Activated CD8-positive, alpha-beta memory T cell treated with anti-CD3 and anti-CD28 coated beads, Interleukin-2, amount 50 U/mL, for 24 hours (primary cell): ENCODE results near the gene TLCD3A.
"Not testable (repeated sequence)": the region's sequence is repeated elsewhere in the genome, so short reads cannot be mapped to it uniquely, and the experiment has no call there.

ENCODE experiments used
- DNase-seq: peaks from one replicate; pipeline ENCODE4 v3.0.0-alpha.2; 2020; ENCODE audit errors: extremely low read depth

Gene TLCD3A

DNA sequence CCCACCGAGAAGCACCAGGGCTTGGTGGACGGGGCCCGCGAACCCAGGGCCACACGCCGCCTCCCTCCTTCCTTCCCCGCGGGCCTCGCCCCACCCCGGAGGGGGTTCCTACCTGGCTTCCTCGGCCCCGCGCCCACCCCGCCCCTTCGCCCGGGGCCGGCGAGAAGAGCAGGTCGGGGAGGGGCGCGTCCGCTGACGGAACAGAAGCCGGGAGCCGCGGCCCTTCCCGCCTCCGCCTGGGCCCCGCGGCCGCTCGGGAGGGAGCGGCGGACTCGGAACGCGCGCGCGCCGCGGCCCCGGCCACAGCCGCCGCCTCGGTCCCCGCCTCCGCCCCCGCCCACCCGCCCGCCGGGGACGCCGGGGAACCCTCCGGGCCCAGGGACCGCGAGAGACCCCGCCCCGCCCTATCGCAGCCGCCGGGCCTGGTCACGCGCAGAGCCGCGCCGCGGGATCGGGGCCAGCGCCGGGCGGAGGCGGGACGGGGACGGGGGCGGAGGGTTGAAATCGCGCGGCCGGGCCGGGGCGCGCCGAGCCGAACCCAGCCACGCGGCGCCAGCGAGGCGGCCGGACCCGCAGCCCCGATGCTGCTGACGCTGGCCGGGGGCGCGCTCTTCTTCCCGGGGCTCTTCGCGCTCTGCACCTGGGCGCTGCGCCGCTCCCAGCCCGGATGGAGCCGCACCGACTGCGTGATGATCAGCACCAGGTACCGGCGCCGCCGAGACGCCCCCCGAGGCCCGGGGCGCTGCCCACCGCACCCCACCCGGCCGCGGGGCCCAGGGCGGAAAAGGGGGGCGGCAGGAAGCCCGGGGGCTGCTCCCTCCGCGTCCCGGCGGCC lies at the start of gene TLCD3A:
Gene TLCD3A, plus strand, starts transcription at position 530 of the 835 bp plus-strand sequence. Its CDS starts 52 bp downstream, at position 582.
- DNase-seq: no peak

DNA sequence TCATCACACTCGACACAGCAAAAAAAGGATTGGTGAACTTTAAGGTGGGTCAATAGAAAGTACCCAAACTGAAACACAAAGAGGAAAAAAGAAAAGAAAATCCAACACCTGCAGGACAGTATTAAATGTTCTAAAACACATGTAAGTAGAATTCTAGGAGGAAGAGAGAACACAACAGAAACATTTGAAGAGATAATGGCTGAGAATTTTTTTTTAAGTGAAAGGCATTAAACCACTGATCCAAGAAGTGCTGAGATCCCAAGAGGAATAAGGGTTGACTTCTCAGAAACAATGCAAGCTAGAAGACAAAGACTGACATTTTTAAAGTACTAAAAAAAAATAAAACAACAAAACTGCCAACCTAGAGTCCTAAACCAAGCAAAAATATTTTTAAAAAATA lies 49.4 kb upstream of the TLCD3A start:
- no peak for DNase-seq

DNA sequence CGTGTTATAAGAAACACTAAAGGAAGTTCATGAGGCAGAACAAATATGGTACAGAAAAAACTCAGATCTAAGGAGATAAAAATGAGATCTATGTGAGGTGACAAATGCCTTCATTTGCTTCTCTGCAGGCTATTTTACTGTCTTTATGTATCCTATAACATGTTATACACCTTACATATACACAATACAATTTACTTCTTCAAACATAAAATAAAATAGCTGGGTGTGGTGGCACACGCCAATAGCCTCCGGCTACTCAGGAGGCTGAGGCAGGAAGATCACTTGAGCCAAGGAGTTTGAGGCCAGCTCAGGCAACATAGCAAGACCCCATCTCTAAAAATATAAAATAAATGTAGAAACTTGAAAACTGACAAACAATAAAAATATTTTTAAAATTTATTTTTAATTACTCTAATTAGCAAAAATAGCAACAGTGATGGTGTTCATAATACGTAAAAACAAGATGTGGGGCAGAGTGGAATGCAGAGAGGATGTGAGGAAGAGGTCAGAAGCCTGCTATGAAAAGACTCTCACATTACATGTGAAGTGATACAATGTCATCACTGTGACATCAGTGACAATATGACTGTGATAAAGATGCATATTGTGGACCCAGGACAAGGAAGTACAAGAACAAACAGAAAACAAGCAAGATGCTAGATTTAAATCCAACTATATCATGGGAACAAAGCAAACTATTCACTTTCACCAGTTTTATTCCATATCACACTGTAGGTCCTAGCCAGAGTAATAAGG lies 48.7 kb upstream of the TLCD3A start:
- DNase-seq: no peak

DNA sequence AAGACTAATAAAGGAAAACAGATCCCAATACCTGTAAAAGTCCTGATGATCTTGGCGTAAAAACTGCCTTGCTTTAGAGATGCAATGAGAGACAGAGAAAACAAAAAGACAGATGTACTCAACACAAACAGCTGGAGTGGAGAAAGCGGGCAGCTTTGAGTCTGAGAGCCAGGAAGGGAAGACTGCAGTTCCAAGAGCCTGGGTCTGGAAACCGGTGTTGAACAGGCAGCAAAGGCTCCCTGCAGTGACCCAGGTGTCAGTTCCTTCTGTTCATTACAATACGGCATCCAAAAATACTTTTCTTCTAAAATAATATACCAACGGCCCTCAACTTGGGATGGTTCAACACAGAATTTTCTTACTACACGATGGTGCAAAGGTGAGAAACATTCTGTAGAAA lies 47.4 kb upstream of the TLCD3A start:
- no peak for DNase-seq

DNA sequence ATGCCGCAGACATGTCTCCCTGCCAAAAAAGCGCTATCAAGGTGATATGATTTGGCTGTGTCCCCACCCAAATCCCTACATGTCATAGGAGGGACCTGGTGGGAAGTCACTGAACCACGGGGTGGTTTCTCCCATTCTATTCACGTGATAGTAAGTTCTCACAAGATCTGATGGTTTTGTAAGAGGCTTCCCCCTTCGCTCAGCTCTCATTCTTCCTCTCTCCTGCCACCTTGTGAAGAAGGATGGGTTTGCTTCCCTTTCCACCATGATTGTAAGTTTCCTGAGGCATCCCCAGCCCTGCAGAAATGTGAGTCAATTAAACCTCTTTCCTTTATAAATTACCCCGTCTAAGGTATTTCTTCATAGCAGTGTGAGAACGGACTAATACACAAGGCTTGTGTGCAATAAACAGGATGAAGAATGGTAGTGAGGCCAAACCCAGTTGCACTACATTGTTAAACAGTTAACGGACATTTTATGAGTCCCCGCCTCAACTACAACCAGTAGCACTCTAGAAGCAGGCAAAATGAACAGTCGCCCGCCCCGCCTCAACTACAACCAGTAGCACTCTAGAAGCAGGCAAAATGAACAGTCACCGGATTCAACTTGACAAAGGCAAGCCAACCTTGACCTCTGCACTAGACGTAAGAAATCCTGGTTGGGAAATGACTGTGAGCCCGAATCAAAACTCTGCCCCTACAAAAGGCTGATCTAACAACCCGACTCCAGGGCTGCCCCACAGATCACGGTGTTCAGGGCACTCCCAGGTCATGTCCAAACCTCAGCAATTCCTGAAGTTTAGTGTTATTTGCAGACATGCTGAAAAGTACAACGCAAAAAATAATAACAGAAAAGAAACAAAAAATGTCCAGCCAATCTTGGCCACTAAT lies 44.1 kb upstream of the TLCD3A start:
- no peak for DNase-seq

DNA sequence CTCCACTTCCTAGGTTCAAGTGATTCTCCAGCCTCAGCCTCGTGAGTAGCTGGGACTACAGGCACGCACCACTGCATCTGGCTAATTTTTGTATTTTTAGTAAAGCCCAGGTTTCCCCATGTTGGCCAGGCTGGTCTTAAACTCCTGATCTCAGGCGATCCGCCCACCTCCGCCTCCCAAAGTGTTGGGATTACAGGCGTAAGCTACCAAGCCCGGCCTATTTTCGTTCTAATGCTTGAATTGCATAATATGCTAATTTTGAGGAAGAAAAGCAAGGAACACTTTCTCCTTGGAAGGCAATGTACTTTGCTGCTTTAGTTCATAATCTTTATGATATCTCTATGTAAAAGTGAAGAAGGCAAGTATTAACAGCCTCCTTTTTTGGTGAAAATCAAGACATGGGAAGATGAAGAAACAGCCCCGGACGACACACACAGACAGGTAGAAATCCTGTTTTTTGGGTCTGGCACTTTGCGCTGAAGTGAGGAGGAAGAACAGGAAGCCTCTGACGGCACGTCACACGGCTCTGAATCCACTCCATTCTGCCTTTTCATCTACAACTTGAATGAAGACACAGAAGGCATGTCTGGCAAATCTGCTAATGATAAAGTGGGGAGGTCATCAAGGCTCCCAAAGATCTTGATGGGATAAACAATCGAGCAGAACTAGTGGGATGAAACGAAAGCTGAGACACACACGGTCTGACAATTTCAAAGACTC lies 42.7 kb upstream of the TLCD3A start:
- no peak for DNase-seq

DNA sequence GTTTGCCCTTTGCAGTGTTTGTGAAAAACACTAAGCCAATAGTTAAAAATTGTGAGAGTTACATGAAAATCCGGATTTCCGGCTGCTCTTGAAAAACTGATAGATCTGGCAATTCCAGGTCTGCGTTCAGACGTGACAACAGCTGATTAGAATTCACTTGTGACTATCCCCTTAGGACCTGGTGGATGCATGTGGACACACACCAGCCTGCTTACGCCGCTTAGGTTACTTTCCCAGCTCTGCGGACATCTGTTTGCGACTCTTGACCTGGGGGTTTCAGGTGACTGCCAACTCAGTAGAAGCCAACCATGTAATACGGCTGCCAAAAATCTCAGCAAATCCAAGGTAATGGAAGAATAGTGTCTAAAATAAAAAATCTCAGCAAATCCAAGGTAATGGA lies 42.0 kb upstream of the TLCD3A start:
- no peak for DNase-seq

DNA sequence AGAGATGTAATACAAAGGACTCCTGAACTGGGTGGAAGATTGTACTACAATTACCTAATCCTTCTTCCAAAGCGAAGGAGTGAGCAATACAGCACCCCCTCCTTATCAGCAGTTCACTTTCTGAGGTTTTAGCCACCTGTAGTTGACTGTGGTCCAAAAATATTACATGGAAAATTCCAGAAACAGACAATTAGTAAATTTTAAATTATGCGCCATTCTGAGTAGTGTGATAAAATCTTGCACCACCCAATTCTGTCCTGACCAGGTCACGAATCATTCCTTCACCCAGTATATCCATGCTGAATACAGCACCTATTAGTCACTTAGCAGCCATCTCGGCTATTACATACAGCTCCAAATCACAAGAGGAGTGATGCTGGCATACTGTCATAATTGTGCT lies 41.0 kb upstream of the TLCD3A start:
- DNase-seq: no peak

DNA sequence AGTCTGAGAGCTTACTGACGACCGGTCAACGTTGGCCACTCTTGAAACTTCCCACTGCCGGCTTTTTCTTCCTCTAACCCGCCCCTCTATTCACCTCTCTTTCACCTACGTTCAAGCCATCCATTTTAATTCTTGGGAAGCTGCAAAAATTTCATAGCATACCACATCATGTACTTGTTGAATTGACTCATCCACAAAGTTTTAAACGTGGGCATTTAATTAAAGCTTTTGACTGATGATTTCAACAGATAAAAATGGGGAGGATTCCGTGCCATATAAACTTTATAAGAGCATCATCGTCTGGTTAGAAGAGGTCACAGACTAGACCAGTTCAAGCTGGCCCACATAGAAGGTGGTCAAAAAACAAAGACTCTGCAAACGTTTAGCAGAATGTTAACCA lies 40.3 kb upstream of the TLCD3A start:
- no peak for DNase-seq

DNA sequence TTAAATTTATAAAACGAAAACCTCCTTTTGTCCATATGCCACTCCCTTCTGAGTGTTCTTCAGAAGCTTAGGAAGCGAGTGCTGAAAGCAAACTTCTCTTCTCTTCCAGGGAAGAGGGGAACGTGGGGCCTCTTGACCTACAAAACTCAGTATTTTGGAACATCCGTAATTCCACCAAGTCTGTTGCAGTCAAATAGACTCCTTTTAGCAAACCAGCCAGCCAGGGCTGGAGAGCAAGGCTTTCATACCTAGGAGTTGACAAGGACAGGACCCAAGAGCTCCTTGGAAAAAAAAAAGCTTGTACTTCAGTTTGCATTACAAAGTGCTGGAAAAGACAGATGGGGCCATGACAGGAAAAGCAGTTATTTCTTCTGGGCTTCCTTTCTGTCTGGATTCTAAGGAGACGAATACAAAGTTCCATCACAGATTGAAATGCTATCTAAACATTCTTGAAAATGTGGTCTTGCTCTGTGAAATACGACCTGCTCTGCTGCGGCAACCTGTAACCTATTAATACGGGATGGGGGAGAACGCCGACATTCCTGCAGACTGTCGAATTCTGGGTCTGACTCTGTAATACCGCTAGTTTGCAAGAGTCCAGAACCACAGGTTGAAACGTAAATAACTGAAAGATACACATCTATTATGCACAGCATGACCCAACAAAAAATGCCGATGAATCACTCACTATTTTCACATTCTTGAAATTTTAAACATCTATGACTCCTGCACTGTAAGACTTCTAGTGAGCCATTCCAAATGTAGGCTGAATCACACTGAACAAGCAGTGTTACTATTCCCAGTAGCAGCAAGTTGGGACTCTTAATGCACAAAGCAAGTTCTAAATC lies 38.4 kb upstream of the TLCD3A start:
- no peak for DNase-seq

DNA sequence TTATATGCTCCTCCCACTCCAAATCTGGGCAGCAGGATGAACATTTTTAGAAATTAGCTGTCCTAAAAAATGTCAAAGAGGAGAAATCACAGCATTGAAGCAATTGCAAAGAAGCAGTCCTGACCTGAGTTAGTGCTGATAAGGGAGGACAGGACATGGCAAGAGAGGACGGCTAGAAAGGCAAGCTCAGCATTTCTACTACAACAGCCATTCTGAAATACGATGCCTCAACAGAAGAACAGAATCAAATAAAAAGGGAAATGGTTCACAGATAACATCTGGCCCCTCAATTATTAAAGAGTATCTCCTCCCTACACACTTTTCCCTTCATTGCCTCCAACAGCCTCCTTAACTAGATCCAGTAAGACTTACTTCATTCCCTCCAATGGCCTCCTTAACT lies 36.0 kb upstream of the TLCD3A start:
- no peak for DNase-seq

DNA sequence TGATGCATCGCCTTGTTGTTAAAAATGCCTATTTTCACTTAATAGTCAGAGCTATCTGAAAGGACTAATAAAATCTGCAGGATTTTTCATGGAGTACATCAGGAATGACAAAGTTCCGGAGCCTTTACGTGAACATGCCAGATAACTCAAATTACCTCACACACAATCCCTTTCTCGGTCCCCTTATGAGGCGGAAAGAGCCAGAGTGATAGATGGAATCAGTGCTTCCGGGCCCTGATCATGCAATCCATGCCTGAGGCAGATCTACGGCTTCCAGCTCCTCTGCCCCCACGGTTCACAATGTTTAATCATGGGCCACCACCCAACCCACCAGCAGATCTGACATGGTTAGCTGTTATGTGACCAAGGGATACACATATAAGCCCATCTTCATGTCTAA lies 34.7 kb upstream of the TLCD3A start:
- DNase-seq: no peak

DNA sequence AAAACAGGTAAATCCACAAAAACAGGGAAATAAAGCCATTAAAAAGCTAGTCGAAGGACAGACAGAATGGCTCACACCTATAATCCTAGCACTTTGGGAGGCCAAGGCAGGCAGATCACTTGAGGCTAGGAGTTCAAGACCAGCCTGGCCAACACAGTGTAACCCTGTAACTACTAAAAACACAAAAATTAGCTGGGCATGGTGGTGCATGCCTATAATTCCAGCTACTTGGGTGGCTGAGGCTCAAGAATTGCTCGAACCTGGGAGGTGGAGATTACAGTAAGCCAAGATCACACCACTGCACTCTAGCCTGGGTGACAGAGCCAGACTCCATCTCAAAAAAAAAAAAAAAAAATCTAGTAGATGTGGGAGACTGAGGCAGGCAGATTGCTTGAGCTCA lies 34.3 kb upstream of the TLCD3A start:
- not testable (repeated sequence) for DNase-seq

DNA sequence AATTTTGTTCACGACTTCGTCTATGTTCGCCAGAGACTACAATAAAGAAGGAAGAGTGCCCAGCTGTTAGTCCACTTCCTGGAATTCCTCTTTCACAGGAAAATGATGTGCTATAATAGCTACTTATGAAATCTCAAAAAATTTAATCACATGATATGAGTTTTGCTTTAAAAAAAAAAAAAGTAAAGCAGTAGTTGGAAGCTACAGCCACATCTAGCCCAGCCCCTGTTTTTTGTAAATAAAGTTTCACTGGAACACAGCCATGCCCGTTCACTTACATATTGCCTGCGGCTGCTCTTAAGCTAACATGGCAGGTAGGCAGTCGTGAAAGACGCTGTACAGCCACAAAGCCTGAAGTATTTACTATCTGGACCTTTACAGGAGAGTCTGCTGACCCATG lies 33.1 kb upstream of the TLCD3A start:
- no peak for DNase-seq

DNA sequence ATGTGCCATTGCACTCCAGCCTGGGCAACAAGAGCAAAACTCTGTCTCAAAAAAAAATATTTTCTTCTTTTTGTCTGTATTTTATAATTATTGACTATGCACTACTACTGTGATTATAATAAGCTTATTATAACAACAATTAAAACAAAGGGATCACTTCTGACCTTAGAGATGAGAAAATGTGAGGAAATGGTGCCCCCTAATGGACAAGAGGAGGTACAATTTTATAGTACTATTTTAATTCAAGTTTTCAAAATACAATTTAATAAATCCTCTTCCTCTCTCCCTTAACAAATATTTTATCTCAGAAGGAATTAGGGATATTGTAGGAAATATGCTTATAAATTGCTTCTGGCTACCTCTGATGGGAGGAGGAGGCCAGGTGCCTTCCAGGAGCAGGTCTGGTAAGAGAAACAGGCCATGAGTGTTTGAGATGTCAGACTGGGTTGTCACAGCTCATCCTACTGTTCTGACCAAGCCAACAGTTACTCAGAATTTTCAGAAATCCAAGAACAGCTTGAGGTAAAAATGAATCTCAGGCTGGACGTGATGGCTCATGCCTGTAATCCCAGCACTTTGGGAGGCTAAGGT lies 31.8 kb upstream of the TLCD3A start:
- DNase-seq: no peak

DNA sequence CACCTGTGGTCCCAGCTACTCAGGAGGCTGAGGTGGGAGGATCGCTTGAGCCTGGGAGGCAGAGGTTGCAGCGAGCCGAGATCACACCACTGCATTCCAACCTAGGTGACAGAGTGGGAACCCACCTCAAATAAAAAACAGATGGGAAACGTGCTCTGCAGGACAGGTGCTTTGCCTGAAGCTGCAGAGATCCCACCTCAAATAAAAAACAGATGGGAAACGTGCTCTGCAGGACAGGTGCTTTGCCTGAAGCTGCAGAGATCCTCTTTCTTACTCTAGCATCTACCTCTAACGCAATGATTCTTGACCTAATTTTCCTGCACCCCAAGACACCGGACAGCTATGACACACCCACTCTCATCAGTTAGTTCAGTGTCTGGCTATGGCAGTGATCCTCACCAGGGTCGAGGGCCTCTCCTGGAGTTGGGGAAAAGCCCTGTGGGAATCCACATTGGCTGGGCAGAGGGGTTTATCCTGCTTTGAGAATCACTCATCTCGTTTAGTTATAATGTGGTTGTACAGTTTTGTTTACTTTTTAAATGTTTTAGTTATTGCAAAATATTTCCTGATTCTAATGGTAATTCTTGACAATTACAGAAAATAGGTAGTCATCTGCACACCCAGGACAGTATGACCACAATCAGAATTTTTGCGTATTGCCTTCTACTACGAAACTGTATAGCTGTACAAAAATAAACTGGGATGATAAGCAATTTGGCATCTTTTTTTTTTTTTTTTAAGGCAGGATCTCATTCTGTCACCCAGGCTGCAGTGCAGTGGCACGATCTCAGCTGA lies 29.1 kb upstream of the TLCD3A start:
- no peak for DNase-seq

DNA sequence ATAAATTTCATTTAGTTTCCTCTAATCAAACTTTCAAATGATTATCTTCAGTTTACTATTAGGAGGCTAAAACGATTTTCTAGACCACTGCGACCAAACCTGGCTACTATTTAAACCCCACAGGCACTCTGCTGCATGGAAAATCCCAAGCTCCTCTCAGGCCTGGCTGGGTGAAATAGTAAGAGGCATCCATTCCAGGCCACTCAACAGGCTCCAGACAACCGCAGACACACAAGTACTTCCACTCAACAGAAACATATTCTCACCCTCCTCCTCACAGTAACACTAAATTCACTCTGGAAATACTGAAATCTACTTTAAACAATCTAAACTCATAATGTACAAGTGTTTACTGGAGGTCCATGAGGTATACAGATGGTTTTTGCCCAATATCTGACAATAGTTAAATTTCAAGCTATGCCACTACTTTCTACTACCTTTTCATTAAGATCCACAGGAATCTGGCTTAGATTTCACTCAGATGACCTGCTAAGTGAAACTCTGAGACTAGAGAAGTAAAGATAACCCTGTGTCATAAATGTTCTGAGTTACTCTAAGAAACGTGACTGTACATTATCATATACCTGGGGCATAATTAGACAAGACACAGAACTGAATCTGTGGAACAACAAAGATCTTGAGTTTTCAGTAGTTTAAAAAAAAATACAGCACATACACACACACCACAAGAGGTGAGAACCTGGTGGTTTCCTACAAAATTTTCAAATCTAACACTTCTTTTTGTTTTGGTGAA lies 28.1 kb upstream of the TLCD3A start:
- DNase-seq: no peak

DNA sequence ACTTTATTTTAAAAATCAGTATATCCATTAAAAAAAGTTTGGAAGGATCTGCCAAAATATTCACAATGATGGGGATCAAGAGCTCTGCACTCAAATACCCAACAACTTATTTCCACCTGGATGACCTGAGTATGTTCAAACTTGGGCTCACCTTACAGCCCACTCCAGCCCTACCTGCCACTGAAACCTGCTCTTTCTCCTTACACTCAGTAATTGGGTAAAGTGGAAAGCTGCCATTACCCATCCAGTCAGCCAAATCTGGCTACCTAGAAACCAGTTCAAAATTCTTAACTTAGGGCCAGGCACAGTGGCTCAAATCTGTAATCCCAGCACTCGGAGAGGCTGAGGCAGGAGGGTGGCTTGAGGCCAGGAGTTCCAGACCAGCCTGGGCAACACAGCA lies 27.4 kb upstream of the TLCD3A start:
- no peak for DNase-seq

DNA sequence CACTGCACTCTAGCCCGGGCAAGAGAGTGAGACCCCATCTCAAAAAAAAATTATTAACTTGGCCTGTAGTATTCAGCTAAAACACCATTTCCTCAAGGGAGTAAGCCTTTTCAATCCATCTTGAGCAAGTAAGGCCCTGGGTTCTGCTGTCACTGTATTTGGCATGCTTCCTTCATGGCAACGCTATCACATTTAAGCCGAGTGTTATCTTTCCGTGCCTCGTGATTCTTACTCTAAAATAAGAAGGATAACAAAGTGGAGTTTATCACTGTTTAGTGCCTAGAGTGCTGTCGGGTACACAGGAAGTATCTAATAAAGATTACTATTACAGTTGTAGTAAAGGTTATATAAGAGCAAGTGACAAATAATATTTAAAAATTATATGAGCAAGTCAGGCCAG lies 26.5 kb upstream of the TLCD3A start:
- DNase-seq: no peak
